ENCODE results near the gene ARID2. TPM values are rescaled to one million over a fixed set of nuclear protein-coding genes. Genes with fewer than 3 reads are reported as not detected.

ARID2 gene
- total and polyA plus RNA-seq, 9 of the 15 experiments (the other 6 are each of a cell fraction or from before 2014, with no cell fraction given), result 13.4 to 41.6 (median 29.4) TPM

- TF ChIP-seq ARID3A (IDR thresholded peaks at IDR 0.05; ENCODE audit: borderline replicate concordance, low read depth, low read length) (peak; percentile 96), CBFA2T2 (conservative IDR thresholded peaks at IDR 0.05) (no peak), RAD21 (CRISPR knock-in tag; conservative IDR thresholded peaks at IDR 0.05 in 1 of 2, IDR thresholded peaks at IDR 0.05 in 1 of 2) (peak; percentile 34 to 50; a peak in 3 of 4 replicates), ZBTB33 (CRISPR knock-in tag; IDR thresholded peaks at IDR 0.05) (no peak), BCL6 (CRISPR knock-in tag; IDR thresholded peaks at IDR 0.05) (no peak), CBFB (CRISPR knock-in tag; IDR thresholded peaks at IDR 0.05) (no peak), C11orf30 (IDR thresholded peaks at IDR 0.05; ENCODE audit: low read depth) (peak; percentile 65), HDGF (IDR thresholded peaks at IDR 0.05) (no peak), GABPB1 (CRISPR knock-in tag; IDR thresholded peaks at IDR 0.05) (no peak), E4F1 (CRISPR knock-in tag; IDR thresholded peaks at IDR 0.05; ENCODE audit: borderline replicate concordance) (no peak), SIN3B (IDR thresholded peaks at IDR 0.05; ENCODE audit: low read depth) (0 out of 2 replicates have a peak, but pooled peaks have one; percentile 7), NUFIP1 (IDR thresholded peaks at IDR 0.05; ENCODE audit: partially characterized antibody) (no peak), ZNF224 (CRISPR knock-in tag; IDR thresholded peaks at IDR 0.05) (no peak), STAT5A (IDR thresholded peaks at IDR 0.05; ENCODE audit: borderline replicate concordance, low read length) (no peak), CBFA2T3 (IDR thresholded peaks at IDR 0.05) (no peak), MECOM (CRISPR knock-in tag; IDR thresholded peaks at IDR 0.05) (no peak)
Measured at GRCh38 chr12:45725631-45726602, 3.6 kb upstream of the ARID2 start (continued).
